Bronchial epithelial cell (primary cell): ENCODE measurements around the gene SUGP1. TPM values are rescaled to one million over a fixed set of nuclear protein-coding genes. Genes with fewer than 3 reads are reported as not detected.

Experiments used
- DNase-seq: peaks from one replicate; pipeline ENCODE4 v3.0.0-alpha.2; 2010; ENCODE audit warnings: low read depth
- FAIRE-seq: peaks from 2 replicates; lab custom pipeline; 2011; peaks lifted over from hg19 to GRCh38; lab: Jason Lieb, UNC
- H3K27me3 ChIP-seq: 2 replicates; pipeline ENCODE4 v1.5.1; 2011; ENCODE audit warnings: low read length; ENCODE audit not compliant: control insufficient read depth, insufficient read depth
- H3K36me3 ChIP-seq: 2 replicates; pipeline ENCODE4 v1.5.1; 2011; ENCODE audit warnings: low read length; ENCODE audit not compliant: control insufficient read depth, insufficient read depth
- H3K4me3 ChIP-seq: 2 replicates; pipeline ENCODE4 v1.5.1; 2011; ENCODE audit warnings: mild to moderate bottlenecking, low read depth, low read length, control low read depth
- total RNA-seq: library from RNA; depleted of rRNA; stranded (reverse); fragments of >200 nt; gene quantifications from 2 replicates; pipeline ENCODE4 v1.2.1, GENCODE V29; 2014
- TF ChIP-seq, protein P1 (sequence below): IDR thresholded peaks from 2 replicates; pipeline ENCODE4 v1.5.1; 2011; ENCODE audit warnings: mild to moderate bottlenecking, moderate library complexity, low read length, control low read depth, inconsistent platforms; ENCODE audit not compliant: insufficient read depth, severe bottlenecking

Gene SUGP1
- total RNA-seq, 1 donor from 2014 or later, result 18.7 TPM

DNA sequence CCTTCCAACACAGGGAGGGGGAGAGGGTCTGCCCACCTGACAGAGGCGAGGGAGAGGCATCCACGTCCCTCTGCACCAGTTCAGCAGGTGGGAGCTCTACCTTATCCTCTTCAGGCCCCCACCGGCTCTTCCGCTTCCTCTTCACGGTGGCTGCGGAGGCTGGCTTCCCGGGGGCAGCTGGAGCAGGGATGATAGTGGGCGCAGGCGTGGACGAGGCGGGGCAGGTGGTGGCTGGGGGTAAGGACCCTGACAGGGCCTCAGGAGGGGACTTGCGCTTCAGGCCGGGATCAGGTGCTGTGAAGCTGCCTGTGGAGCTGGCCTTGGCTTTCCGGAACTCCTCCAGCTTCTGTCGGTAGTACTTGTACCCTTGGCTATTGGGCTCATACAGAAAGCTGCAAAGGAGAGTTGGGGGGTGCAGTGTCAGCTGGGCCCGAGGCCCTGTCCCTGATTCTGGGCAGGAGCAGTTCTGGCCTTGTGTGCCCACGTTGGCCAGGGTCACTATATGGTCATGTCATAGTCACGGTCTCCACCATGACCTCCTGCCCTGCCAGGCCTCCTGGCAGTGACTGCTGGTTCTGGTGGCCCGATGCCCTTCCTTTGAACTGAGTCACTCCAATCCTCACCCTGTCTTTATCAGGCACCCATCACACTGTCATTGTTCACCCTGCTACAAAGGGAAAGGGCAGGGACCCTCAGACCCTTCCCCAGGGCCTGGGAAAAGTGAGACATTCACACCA, 23.2 kb downstream of the SUGP1 start:
- Histone ChIP-seq H3K4me3 (no peak overlapping the region), H3K36me3 (peaks cover 12% of the 10 kb centered on the region), H3K27me3 (no peaks in the 10 kb centered on the region)
- TF ChIP-seq, protein P1, sequence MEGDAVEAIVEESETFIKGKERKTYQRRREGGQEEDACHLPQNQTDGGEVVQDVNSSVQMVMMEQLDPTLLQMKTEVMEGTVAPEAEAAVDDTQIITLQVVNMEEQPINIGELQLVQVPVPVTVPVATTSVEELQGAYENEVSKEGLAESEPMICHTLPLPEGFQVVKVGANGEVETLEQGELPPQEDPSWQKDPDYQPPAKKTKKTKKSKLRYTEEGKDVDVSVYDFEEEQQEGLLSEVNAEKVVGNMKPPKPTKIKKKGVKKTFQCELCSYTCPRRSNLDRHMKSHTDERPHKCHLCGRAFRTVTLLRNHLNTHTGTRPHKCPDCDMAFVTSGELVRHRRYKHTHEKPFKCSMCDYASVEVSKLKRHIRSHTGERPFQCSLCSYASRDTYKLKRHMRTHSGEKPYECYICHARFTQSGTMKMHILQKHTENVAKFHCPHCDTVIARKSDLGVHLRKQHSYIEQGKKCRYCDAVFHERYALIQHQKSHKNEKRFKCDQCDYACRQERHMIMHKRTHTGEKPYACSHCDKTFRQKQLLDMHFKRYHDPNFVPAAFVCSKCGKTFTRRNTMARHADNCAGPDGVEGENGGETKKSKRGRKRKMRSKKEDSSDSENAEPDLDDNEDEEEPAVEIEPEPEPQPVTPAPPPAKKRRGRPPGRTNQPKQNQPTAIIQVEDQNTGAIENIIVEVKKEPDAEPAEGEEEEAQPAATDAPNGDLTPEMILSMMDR, result no peak
- FAIRE-seq, result no peak
- DNase-seq, result no peak

DNA sequence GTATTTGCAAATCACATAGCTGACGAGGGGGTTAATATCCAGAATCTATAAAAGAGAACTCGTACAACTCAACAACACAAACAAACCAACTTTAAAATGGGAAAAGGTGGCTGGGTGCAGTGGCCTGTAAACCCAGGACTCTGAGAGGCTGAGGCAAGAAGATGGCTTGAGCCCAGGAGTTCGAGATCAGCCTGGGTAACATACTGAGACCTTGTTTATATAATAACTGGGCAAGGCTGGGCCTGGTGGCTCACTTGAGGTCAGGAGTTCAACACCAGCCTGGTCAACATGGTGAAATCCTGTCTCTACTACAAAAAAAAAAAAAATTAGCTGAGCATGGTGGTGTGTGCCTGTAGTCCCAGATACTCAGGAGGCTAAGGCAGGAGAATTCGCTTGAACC, 25.4 kb downstream of the SUGP1 start:
- TF ChIP-seq, protein P1, result no peak
- H3K4me3 ChIP-seq, result no peak overlapping the region
- DNase-seq (no peak), FAIRE-seq (no peak)
- H3K36me3 ChIP-seq, result peaks cover 3% of the 10 kb centered on the region
- H3K27me3 ChIP-seq, result no peaks in the 10 kb centered on the region

DNA sequence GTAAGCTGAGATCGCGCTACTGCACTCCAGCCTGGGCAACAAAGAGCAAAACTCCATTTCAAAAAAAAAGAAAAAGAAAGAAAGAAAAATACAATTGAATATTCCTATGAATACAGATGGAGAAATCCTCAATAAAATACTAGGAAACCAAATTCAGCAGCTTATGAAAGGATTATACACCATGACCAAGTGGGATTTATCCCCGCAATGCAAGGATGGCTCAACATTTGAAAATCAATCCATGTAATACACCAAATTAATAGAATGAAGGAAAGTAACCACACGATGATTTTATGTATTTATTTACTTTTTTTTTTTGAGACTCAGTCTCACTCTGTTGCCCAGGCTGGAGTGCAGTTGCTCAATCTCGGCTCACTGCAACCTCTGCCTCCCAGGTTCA, 27.7 kb downstream of the SUGP1 start:
- Histone ChIP-seq H3K27me3 (no peaks in the 10 kb centered on the region), H3K4me3 (no peak overlapping the region), H3K36me3 (peaks cover 3% of the 10 kb centered on the region)
- DNase-seq (no peak), FAIRE-seq (no peak)
- TF ChIP-seq, protein P1, result no peak

DNA sequence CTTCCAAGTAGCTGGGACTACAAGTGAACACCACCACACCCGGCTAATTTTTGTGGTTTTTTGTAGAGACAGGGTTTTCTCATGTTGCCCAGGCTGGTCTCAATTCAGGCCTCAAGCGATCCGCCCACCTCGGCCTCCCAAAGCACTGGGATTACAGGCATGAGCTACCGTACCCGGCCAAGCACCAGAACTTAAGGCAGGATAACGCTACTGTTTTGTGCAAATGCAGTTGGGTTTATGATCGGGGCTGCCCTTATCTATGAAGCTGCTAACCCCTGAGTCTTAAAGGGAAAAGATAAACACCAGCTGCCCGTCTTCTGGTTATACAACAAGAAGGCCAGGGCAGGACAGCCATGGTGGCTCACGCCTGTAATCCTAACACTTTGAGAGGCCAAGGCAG, 34.6 kb downstream of the SUGP1 start:
- no peak for DNase-seq
- no peak for FAIRE-seq
- TF ChIP-seq, protein P1, result no peak
- no peaks in the 10 kb centered on the region for H3K27me3 ChIP-seq
- H3K4me3 ChIP-seq, result no peak overlapping the region
- peaks cover 9% of the 10 kb centered on the region for H3K36me3 ChIP-seq

DNA sequence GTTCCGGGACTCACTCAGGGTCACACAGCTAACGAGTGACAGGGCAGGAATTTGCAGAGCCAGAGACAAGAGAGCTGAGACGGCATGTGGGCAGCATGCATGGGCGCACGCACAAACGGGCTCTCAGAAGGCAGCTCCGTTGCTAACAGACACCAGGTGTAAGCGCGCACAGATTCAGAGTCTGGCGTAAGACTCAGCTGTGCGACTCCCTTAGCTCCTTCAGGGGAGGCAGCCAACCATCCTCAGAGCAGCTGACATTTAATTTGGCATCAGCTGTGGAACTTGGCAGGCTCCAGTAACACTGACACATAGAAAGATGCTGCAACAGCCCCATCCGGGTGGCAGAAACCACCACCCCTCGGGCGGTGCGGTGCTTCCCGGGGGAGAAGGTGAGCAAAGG, 39.7 kb downstream of the SUGP1 start:
- Histone ChIP-seq H3K36me3 (peaks cover 15% of the 10 kb centered on the region), H3K27me3 (no peaks in the 10 kb centered on the region), H3K4me3 (no peak overlapping the region)
- TF ChIP-seq, protein P1, result no peak
- FAIRE-seq (no peak), DNase-seq (no peak)

DNA sequence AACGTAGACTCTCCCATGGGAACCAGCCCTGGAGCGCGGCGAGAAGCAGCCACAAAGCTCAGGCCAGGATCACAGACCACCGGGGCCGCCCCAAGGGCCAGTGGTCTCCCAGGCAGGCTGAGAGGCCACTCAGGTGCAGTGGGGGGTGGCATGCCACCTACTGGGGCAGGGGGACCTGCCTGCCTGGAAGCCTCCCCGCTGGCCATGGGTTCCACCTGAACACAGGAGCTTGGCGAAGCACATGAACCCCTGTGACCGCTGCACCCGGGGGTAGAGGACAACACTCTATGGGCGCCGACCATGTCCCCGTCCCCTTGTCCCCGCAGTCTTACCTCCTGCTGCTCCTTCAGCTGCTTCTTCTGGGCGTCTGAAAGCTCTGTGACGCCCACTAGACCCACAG, 40.5 kb downstream of the SUGP1 start:
- FAIRE-seq (no peak), DNase-seq (no peak)
- H3K4me3 ChIP-seq, result no peak overlapping the region
- peaks cover 15% of the 10 kb centered on the region for H3K36me3 ChIP-seq
- TF ChIP-seq, protein P1, result no peak
- H3K27me3 ChIP-seq, result no peaks in the 10 kb centered on the region
